K562 (cell line): ENCODE measurements around the gene GAS2L1. TPM values are rescaled to one million over a fixed set of nuclear protein-coding genes. Genes with fewer than 3 reads are reported as not detected.

ENCODE experiments used
- ATAC-seq: fragments of 200-7000 bp; cut with Tn5 transposase; 3 replicates; pipeline ENCODE4 v1.9.1; 2020; ENCODE audit warnings: moderate library complexity
- BruUV-seq: library from RNA; stranded (reverse); fragments of 400-500 nt; replicated peaks from 2 replicates; lab custom pipeline; 2021; lab: Mats Ljungman, UMichigan
- CTCF ChIA-PET: fragments of 300-600 bp; formaldehyde crosslinking; extraction: SDS; loops from one replicate; lab custom pipeline; 2021; ENCODE audit warnings: low intra/inter-chr PET ratio; lab: Yijun Ruan, JAX
- POLR2A ChIA-PET: fragments of 300-600, 350-650 bp; sonication (Branson Sonifier 250); formaldehyde crosslinking; extraction: SDS; loops from one replicate; lab custom pipeline; 2021; ENCODE audit warnings: antibody characterized with exemption, inconsistent platforms; lab: Yijun Ruan, JAX
- DNase-seq, 4 experiments: peaks; one replicate each; pipeline versions ENCODE4 v3.0.0 to v3.0.0-alpha.2; 2011 to 2018; ENCODE audit warnings: low spot score in 3 of 4, mixed read lengths in 3 of 4; ENCODE audit errors: extremely low read depth in 1 of 4
- FAIRE-seq: peaks from 2 replicates; lab custom pipeline; 2011; peaks lifted over from hg19 to GRCh38; lab: Jason Lieb, UNC
- H2AFZ ChIP-seq: 2 replicates; pipeline ENCODE4 v1.6.0; 2011; ENCODE audit warnings: low read depth, low read length, control low read depth, inconsistent platforms
- H3K27ac ChIP-seq: fragments of 200-600 bp; 3 replicates; pipeline ENCODE4 v1.8.0; 2011; ENCODE audit warnings: low read depth, mild to moderate bottlenecking, control low read depth, inconsistent platforms, low read length, moderate library complexity, mixed read lengths; ENCODE audit errors: extremely low read depth
- H3K27me3 ChIP-seq, 2 experiments: fragments of 300-600 bp in 1 of 2; 2 replicates in 1 of 2; 3 replicates in 1 of 2; pipeline versions ENCODE4 v1.6.0 to v1.8.0; 2011; ENCODE audit warnings: inconsistent platforms in 2 of 2, low read length in 2 of 2, mild to moderate bottlenecking in 1 of 2, mixed read lengths in 1 of 2, moderate library complexity in 1 of 2; ENCODE audit not compliant: control insufficient read depth in 2 of 2, insufficient read depth in 2 of 2
- H3K36me3 ChIP-seq: fragments of 300-600 bp; 3 replicates; pipeline ENCODE4 v1.8.0; 2011; ENCODE audit warnings: mild to moderate bottlenecking, low read length, inconsistent platforms; ENCODE audit not compliant: control insufficient read depth, insufficient read depth
- H3K4me1 ChIP-seq, 2 experiments: fragments of 200-600 bp in 1 of 2; replicated peaks in 1 of 2; 2 replicates in 1 of 2; 3 replicates in 1 of 2; pipeline versions ENCODE4 v1.5.1 to v1.8.0; 2011; ENCODE audit warnings: inconsistent platforms in 2 of 2, low read length in 2 of 2, mild to moderate bottlenecking in 1 of 2, mixed read lengths in 1 of 2, moderate library complexity in 1 of 2; ENCODE audit not compliant: control insufficient read depth in 2 of 2, insufficient read depth in 2 of 2
- H3K4me2 ChIP-seq: 2 replicates; pipeline ENCODE4 v1.6.1; 2011; ENCODE audit warnings: low read length, control low read depth, inconsistent platforms, mixed read lengths; ENCODE audit not compliant: insufficient read depth
- H3K4me3 ChIP-seq: fragments of 200-600 bp; sonication (generic), shearing (Covaris generic); 2 replicates; pipeline ENCODE4 v1.5.1; 2016; ENCODE audit warnings: control low read depth, inconsistent platforms
- H3K79me2 ChIP-seq: fragments of 200-600 bp; 3 replicates; pipeline ENCODE4 v1.8.0; 2011; ENCODE audit warnings: low read length, inconsistent platforms; ENCODE audit not compliant: control insufficient read depth, insufficient read depth
- H3K9ac ChIP-seq, 2 experiments: 2 replicates each; pipeline versions ENCODE4 v1.6.0 to v1.6.1; 2011; ENCODE audit warnings: low read depth in 2 of 2, low read length in 2 of 2, control low read depth in 1 of 2, inconsistent platforms in 1 of 2, mild to moderate bottlenecking in 1 of 2, mixed read lengths in 1 of 2; ENCODE audit not compliant: insufficient read depth in 1 of 2
- H3K9me1 ChIP-seq: one replicate; pipeline ENCODE4 v1.6.0; 2011; ENCODE audit warnings: inconsistent platforms, mild to moderate bottlenecking, low read length, moderate library complexity; ENCODE audit not compliant: control insufficient read depth, insufficient read depth
- H3K9me3 ChIP-seq: replicated peaks from 2 replicates; pipeline ENCODE4 v1.5.1; 2011; ENCODE audit warnings: low read depth, low read length, inconsistent platforms; ENCODE audit not compliant: control insufficient read depth, insufficient read depth
- H4K20me1 ChIP-seq: replicated peaks from 2 replicates; pipeline ENCODE4 v1.6.1; 2011; ENCODE audit warnings: low read length, inconsistent platforms, mixed read lengths; ENCODE audit not compliant: control insufficient read depth, insufficient read depth
- BRD9 ChIP-seq: fragments of 450-650 bp; IDR thresholded peaks from 2 replicates; pipeline ENCODE4 v1.6.1; 2018; ENCODE audit warnings: low read depth; ENCODE audit not compliant: partially characterized antibody
- DACH1 ChIP-seq: fragments of 450-650 bp; IDR thresholded peaks from 2 replicates; pipeline ENCODE4 v1.6.1; 2018; ENCODE audit not compliant: partially characterized antibody
- ZEB2 ChIP-seq: fragments of 450-650 bp; IDR thresholded peaks from 2 replicates; pipeline ENCODE4 v1.6.1; 2016
- ZNF274 ChIP-seq: IDR thresholded peaks from 2 replicates; pipeline ENCODE4 v1.6.1; 2011; ENCODE audit warnings: low read depth, mild to moderate bottlenecking, low read length, moderate library complexity, borderline replicate concordance
- ZNF584 ChIP-seq: fragments of 200-800 bp; sonication (Bioruptor generic); IDR thresholded peaks from 2 replicates; pipeline ENCODE4 v1.6.1; 2016; ENCODE audit warnings: low read depth, mild to moderate bottlenecking, missing genetic modification characterization, missing compliant biosample characterization
- WGBS: fragments of 100-300 bp; shearing (Covaris generic); methylation state at CpG from one replicate; pipeline ENCODE4 v1.1.6; 2016; ENCODE audit warnings: low coverage, mixed read lengths; ENCODE audit not compliant: insufficient coverage; ENCODE audit errors: missing lambda C conversion rate; 5-methylcytosine and 5-hydroxymethylcytosine counted together
- in situ Hi-C: fragments of 300-500 bp; cut with MboI; formaldehyde crosslinking; loops from 4 replicates; pipeline ENCODE4 v1.15.0; 2018; ENCODE audit warnings: inconsistent platforms, mixed read lengths
- intact Hi-C: fragments of 100-400 bp; cut with micrococcal nuclease; formaldehyde crosslinking; loops from 2 replicates; pipeline ENCODE4 v1.14.2; 2022
- polyA plus RNA-seq, 8 experiments: library from polyadenylated mRNA; depleted of rRNA in 4 of 8; stranded (reverse) in 5 of 8; unstranded in 3 of 8; fragments of >200 nt; fragmentation: Nextera tagmentation in 2 of 8; fragmentation: Illumina TruSeq in 1 of 8; extraction: Ambion mirVana in 2 of 8; extraction: Trizol in 1 of 8; gene quantifications; 2 replicates each; pipeline versions ENCODE4 v1.2.1 to v1.2.3, GENCODE V29; 2011 to 2014; ENCODE audit warnings: inconsistent platforms in 1 of 8, missing spikeins in 1 of 8
- total RNA-seq, 7 experiments: library from RNA; depleted of rRNA in 6 of 7; stranded (reverse); fragments of >200 nt in 6 of 7; fragmentation: Illumina TruSeq in 2 of 7; extraction: Trizol in 2 of 7; gene quantifications; 2 replicates each; pipeline versions ENCODE4 v1.2.1 to v1.2.3, GENCODE V29; 2011 to 2021; ENCODE audit warnings: low replicate concordance in 1 of 7
- TF ChIP-seq, protein P1 (sequence below): fragments of 450-650 bp; formaldehyde crosslinking; IDR thresholded peaks from 2 replicates; pipeline ENCODE4 v1.4.0; 2020; ENCODE audit warnings: mild to moderate bottlenecking, moderate library complexity

The GAS2L1 gene
- total and polyA plus RNA-seq, 9 of the 15 experiments (the other 6 are each of a cell fraction or from before 2014, with no cell fraction given): 0.56 to 19.7 (median 3.2) TPM

DNA sequence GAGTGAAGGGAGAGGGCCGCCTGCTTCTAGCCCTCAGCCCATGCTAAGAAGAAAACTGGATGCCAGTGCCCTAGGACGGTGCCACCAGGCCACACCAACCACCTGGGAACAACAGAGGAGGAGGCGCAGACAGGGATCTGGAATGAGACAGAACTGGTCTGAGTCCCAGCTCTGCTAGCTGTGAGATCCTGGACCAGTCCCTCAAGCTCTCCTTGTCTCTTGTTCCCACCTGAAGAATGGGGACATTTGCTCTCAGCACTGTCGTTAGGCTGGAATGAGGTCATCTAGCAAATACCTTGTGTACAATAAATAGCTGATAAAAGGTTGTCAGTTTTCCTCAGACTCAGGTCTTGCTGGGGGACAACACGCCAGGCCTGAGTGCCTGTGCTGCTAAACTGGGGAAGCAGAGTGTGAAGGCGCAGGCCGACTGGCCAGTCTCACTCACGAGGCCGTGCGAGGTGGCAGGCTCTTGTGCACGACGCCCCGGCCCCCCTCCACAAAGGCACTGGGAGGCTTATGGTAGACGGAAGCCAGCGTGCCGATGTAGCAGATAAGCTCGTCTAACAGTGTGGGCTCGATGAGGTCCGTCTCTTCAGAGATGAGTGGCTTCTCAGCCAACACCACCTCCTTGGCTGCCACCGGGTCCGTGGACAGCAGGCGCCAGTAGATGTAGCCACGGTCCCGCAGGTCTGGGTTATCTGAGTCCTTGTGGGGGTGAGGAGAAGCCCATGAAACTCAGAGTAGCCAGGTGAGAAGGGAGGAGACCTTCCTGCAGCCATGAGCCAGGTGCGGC lies 34.8 kb downstream of the GAS2L1 start:
- H3K79me2 ChIP-seq: no peaks in the 10 kb centered on the region
- no peak for ATAC-seq
- DNase-seq: no peak
- H3K27me3 ChIP-seq: no peaks in the 10 kb centered on the region
- in situ Hi-C loops: no loop called here
- peak overlapping the region in 1 of 2 experiments; percentile 26; a peak in 2 of 4 replicates for H3K9ac ChIP-seq
- no TSS peak for BruUV-seq
- ChIA-PET CTCF (no interaction called here), POLR2A (no interaction called here)
- H3K9me3 ChIP-seq: no peaks in the 10 kb centered on the region
- no peak overlapping the region for H3K4me2 ChIP-seq
- H3K27ac ChIP-seq: no peak overlapping the region
- TF ChIP-seq DACH1 (no peak), ZNF584 (no peak), ZNF274 (no peak), ZEB2 (no peak), BRD9 (no peak)
- TF ChIP-seq, protein P1, sequence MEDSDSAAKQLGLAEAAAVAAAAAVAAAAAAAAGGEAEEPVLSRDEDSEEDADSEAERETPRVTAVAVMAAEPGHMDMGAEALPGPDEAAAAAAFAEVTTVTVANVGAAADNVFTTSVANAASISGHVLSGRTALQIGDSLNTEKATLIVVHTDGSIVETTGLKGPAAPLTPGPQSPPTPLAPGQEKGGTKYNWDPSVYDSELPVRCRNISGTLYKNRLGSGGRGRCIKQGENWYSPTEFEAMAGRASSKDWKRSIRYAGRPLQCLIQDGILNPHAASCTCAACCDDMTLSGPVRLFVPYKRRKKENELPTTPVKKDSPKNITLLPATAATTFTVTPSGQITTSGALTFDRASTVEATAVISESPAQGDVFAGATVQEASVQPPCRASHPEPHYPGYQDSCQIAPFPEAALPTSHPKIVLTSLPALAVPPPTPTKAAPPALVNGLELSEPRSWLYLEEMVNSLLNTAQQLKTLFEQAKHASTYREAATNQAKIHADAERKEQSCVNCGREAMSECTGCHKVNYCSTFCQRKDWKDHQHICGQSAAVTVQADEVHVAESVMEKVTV (CRISPR knock-in tag): no peak
- H3K36me3 ChIP-seq: peaks cover 77% of the 10 kb centered on the region; the same call in 2 of the 3 replicates
- WGBS: 85% methylated on average over 14 of the region's 25 CpGs
- peaks cover 0 to 10% of the 10 kb centered on the region in 2 experiments; a peak in 3 of 5 replicates for H3K4me1 ChIP-seq
- FAIRE-seq: no peak
- no peaks in the 10 kb centered on the region for H3K9me1 ChIP-seq
- H2AFZ ChIP-seq: no peak overlapping the region
- no peak overlapping the region for H3K4me3 ChIP-seq
- no peaks in the 10 kb centered on the region for H4K20me1 ChIP-seq
- intact Hi-C loops: no loop called here
